K562 (cell line): Measurements from ENCODE around the gene BIVM. TPM values are rescaled to one million over a fixed set of nuclear protein-coding genes. Genes with fewer than 3 reads are reported as not detected.

Experiments
- ATAC-seq: fragments of 200-7000 bp; cut with Tn5 transposase; 3 replicates; pipeline ENCODE4 v1.9.1; 2020; ENCODE audit warnings: moderate library complexity
- BruUV-seq: library from RNA; stranded (reverse); fragments of 400-500 nt; replicated peaks from 2 replicates; lab custom pipeline; 2021; lab: Mats Ljungman, UMichigan
- CTCF ChIA-PET: fragments of 300-600 bp; formaldehyde crosslinking; extraction: SDS; loops from one replicate; lab custom pipeline; 2021; ENCODE audit warnings: low intra/inter-chr PET ratio; lab: Yijun Ruan, JAX
- POLR2A ChIA-PET: fragments of 300-600, 350-650 bp; sonication (Branson Sonifier 250); formaldehyde crosslinking; extraction: SDS; loops from one replicate; lab custom pipeline; 2021; ENCODE audit warnings: antibody characterized with exemption, inconsistent platforms; lab: Yijun Ruan, JAX
- DNase-seq, 4 experiments: peaks; one replicate each; pipeline versions ENCODE4 v3.0.0 to v3.0.0-alpha.2; 2011 to 2018; ENCODE audit warnings: low spot score in 3 of 4, mixed read lengths in 3 of 4; ENCODE audit errors: extremely low read depth in 1 of 4
- FAIRE-seq: peaks from 2 replicates; lab custom pipeline; 2011; peaks lifted over from hg19 to GRCh38; lab: Jason Lieb, UNC
- H2AFZ ChIP-seq: 2 replicates; pipeline ENCODE4 v1.6.0; 2011; ENCODE audit warnings: low read depth, low read length, control low read depth, inconsistent platforms
- H3K27ac ChIP-seq: fragments of 200-600 bp; 3 replicates; pipeline ENCODE4 v1.8.0; 2011; ENCODE audit warnings: low read depth, mild to moderate bottlenecking, control low read depth, inconsistent platforms, low read length, moderate library complexity, mixed read lengths; ENCODE audit errors: extremely low read depth
- H3K27me3 ChIP-seq, 2 experiments: fragments of 300-600 bp in 1 of 2; 2 replicates in 1 of 2; 3 replicates in 1 of 2; pipeline versions ENCODE4 v1.6.0 to v1.8.0; 2011; ENCODE audit warnings: inconsistent platforms in 2 of 2, low read length in 2 of 2, mild to moderate bottlenecking in 1 of 2, mixed read lengths in 1 of 2, moderate library complexity in 1 of 2; ENCODE audit not compliant: control insufficient read depth in 2 of 2, insufficient read depth in 2 of 2
- H3K36me3 ChIP-seq: fragments of 300-600 bp; 3 replicates; pipeline ENCODE4 v1.8.0; 2011; ENCODE audit warnings: mild to moderate bottlenecking, low read length, inconsistent platforms; ENCODE audit not compliant: control insufficient read depth, insufficient read depth
- H3K4me1 ChIP-seq, 2 experiments: fragments of 200-600 bp in 1 of 2; replicated peaks in 1 of 2; 2 replicates in 1 of 2; 3 replicates in 1 of 2; pipeline versions ENCODE4 v1.5.1 to v1.8.0; 2011; ENCODE audit warnings: inconsistent platforms in 2 of 2, low read length in 2 of 2, mild to moderate bottlenecking in 1 of 2, mixed read lengths in 1 of 2, moderate library complexity in 1 of 2; ENCODE audit not compliant: control insufficient read depth in 2 of 2, insufficient read depth in 2 of 2
- H3K4me2 ChIP-seq: 2 replicates; pipeline ENCODE4 v1.6.1; 2011; ENCODE audit warnings: low read length, control low read depth, inconsistent platforms, mixed read lengths; ENCODE audit not compliant: insufficient read depth
- H3K4me3 ChIP-seq: fragments of 200-600 bp; sonication (generic), shearing (Covaris generic); 2 replicates; pipeline ENCODE4 v1.5.1; 2016; ENCODE audit warnings: control low read depth, inconsistent platforms
- H3K79me2 ChIP-seq: fragments of 200-600 bp; 3 replicates; pipeline ENCODE4 v1.8.0; 2011; ENCODE audit warnings: low read length, inconsistent platforms; ENCODE audit not compliant: control insufficient read depth, insufficient read depth
- H3K9ac ChIP-seq, 2 experiments: 2 replicates each; pipeline versions ENCODE4 v1.6.0 to v1.6.1; 2011; ENCODE audit warnings: low read depth in 2 of 2, low read length in 2 of 2, control low read depth in 1 of 2, inconsistent platforms in 1 of 2, mild to moderate bottlenecking in 1 of 2, mixed read lengths in 1 of 2; ENCODE audit not compliant: insufficient read depth in 1 of 2
- H3K9me1 ChIP-seq: one replicate; pipeline ENCODE4 v1.6.0; 2011; ENCODE audit warnings: inconsistent platforms, mild to moderate bottlenecking, low read length, moderate library complexity; ENCODE audit not compliant: control insufficient read depth, insufficient read depth
- H3K9me3 ChIP-seq: replicated peaks from 2 replicates; pipeline ENCODE4 v1.5.1; 2011; ENCODE audit warnings: low read depth, low read length, inconsistent platforms; ENCODE audit not compliant: control insufficient read depth, insufficient read depth
- H4K20me1 ChIP-seq: replicated peaks from 2 replicates; pipeline ENCODE4 v1.6.1; 2011; ENCODE audit warnings: low read length, inconsistent platforms, mixed read lengths; ENCODE audit not compliant: control insufficient read depth, insufficient read depth
- XRCC5 ChIP-seq: fragments of 200-400 bp; formaldehyde crosslinking; IDR thresholded peaks from 2 replicates; pipeline ENCODE4 v1.6.1; 2017; ENCODE audit warnings: low read depth, mild to moderate bottlenecking, low read length
- WGBS: fragments of 100-300 bp; shearing (Covaris generic); methylation state at CpG from one replicate; pipeline ENCODE4 v1.1.6; 2016; ENCODE audit warnings: low coverage, mixed read lengths; ENCODE audit not compliant: insufficient coverage; ENCODE audit errors: missing lambda C conversion rate; 5-methylcytosine and 5-hydroxymethylcytosine counted together
- in situ Hi-C: fragments of 300-500 bp; cut with MboI; formaldehyde crosslinking; loops from 4 replicates; pipeline ENCODE4 v1.15.0; 2018; ENCODE audit warnings: inconsistent platforms, mixed read lengths
- intact Hi-C: fragments of 100-400 bp; cut with micrococcal nuclease; formaldehyde crosslinking; loops from 2 replicates; pipeline ENCODE4 v1.14.2; 2022
- polyA plus RNA-seq, 8 experiments: library from polyadenylated mRNA; depleted of rRNA in 4 of 8; stranded (reverse) in 5 of 8; unstranded in 3 of 8; fragments of >200 nt; fragmentation: Nextera tagmentation in 2 of 8; fragmentation: Illumina TruSeq in 1 of 8; extraction: Ambion mirVana in 2 of 8; extraction: Trizol in 1 of 8; gene quantifications; 2 replicates each; pipeline versions ENCODE4 v1.2.1 to v1.2.3, GENCODE V29; 2011 to 2014; ENCODE audit warnings: inconsistent platforms in 1 of 8, missing spikeins in 1 of 8
- total RNA-seq, 7 experiments: library from RNA; depleted of rRNA in 6 of 7; stranded (reverse); fragments of >200 nt in 6 of 7; fragmentation: Illumina TruSeq in 2 of 7; extraction: Trizol in 2 of 7; gene quantifications; 2 replicates each; pipeline versions ENCODE4 v1.2.1 to v1.2.3, GENCODE V29; 2011 to 2021; ENCODE audit warnings: low replicate concordance in 1 of 7
- TF ChIP-seq, protein P1 (sequence below): fragments of 450-650 bp; IDR thresholded peaks from 2 replicates; pipeline ENCODE4 v1.6.1; 2016

The BIVM gene
- total and polyA plus RNA-seq, 9 of the 15 experiments (the other 6 are each of a cell fraction or from before 2014, with no cell fraction given), result 3.6 to 23.1 (median 16.8) TPM

DNA sequence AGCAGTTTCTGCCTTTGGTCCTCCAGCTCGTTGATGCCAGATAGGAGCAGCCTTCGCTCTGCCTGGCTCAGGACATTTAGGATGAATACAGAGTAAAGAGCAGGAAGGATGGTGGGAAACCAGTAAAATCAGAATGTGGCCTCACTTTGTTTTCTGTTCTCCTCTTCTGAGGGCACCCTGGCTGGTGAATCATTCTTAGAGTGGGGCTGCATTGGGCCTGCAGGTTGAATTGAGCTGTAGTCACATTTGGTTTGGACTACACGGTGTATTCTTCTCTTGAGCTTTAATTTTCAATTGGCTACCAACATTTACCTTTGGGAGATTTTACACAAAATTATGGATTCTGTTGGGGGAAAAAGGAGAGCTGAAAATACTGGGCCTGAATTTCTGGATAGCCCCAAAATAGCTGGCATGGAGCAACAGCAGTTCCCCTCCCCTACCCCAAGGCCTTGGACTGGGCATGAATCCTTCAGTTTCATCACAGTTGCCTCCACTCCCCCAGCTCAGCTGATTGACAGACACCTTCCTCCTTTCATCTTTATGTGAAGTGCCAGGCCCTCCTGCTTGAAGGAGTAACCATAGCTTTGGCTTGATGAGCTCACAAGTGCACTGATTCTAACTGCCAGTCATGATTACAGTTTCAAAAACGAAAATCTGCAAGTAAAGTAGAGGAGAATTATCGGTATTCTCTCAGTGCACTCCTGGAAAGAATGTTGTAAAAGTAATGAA is 71.2 kb downstream of the BIVM start:
- no peaks in the 10 kb centered on the region for H3K9me1 ChIP-seq
- in situ Hi-C loops, result no loop called here
- BruUV-seq, result no TSS peak
- H3K9me3 ChIP-seq, result no peaks in the 10 kb centered on the region
- H3K27me3 ChIP-seq, result no peaks in the 10 kb centered on the region
- intact Hi-C loops, result no loop called here
- FAIRE-seq (no peak), DNase-seq (no peak), ATAC-seq (peak; percentile 50)
- CTCF ChIA-PET, result no interaction called here
- no peaks in the 10 kb centered on the region for H4K20me1 ChIP-seq
- no peak overlapping the region for H3K4me3 ChIP-seq
- H2AFZ ChIP-seq, result no peak overlapping the region
- POLR2A ChIA-PET, result no interaction called here
- WGBS, result 39% methylated on average over 5 of the region's 5 CpGs
- TF ChIP-seq XRCC5, result no peak
- TF ChIP-seq, protein P1, sequence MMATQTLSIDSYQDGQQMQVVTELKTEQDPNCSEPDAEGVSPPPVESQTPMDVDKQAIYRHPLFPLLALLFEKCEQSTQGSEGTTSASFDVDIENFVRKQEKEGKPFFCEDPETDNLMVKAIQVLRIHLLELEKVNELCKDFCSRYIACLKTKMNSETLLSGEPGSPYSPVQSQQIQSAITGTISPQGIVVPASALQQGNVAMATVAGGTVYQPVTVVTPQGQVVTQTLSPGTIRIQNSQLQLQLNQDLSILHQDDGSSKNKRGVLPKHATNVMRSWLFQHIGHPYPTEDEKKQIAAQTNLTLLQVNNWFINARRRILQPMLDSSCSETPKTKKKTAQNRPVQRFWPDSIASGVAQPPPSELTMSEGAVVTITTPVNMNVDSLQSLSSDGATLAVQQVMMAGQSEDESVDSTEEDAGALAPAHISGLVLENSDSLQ, result peak; percentile 43; the same call in 1 of the 2 replicates
- H3K4me2 ChIP-seq, result no peak overlapping the region
- peaks cover 63% of the 10 kb centered on the region for H3K36me3 ChIP-seq
- H3K79me2 ChIP-seq, result no peaks in the 10 kb centered on the region; the same call in 2 of the 3 replicates
- H3K4me1 ChIP-seq, result no peaks in the 10 kb centered on the region
- H3K9ac ChIP-seq, result no peak overlapping the region
- H3K27ac ChIP-seq, result no peak overlapping the region
